Raji (cell line): ENCODE data around the gene ITPR3.

Source experiments
- POLR2A ChIP-seq: IDR thresholded peaks from 2 replicates; pipeline ENCODE4 v1.6.1; 2011; ENCODE audit warnings: low read depth, low read length, control low read depth; ENCODE audit not compliant: insufficient read depth

ITPR3 gene

GRCh38 chr6:33588894-33589293, 32.2 kb upstream of the ITPR3 start:
- no peak for TF ChIP-seq POLR2A

- TF ChIP-seq POLR2A, result no peak
These were observed 31.8 kb upstream of the ITPR3 start for GRCh38 chr6:33589392-33589730.

- TF ChIP-seq POLR2A, result no peak
These were observed 31.2 kb upstream of the ITPR3 start for GRCh38 chr6:33589731-33590530.

GRCh38 chr6:33590531-33591198, 30.5 kb upstream of the ITPR3 start:
- TF ChIP-seq POLR2A, result no peak

GRCh38 chr6:33591424-33592032, 29.6 kb upstream of the ITPR3 start:
- no peak for TF ChIP-seq POLR2A

GRCh38 chr6:33592280-33592594, 28.9 kb upstream of the ITPR3 start:
- TF ChIP-seq POLR2A, result no peak

GRCh38 chr6:33592595-33593413, 28.3 kb upstream of the ITPR3 start:
- no peak for TF ChIP-seq POLR2A

- no peak for TF ChIP-seq POLR2A
These were observed 27.8 kb upstream of the ITPR3 start for GRCh38 chr6:33593414-33593727.

GRCh38 chr6:33595001-33595846, 25.9 kb upstream of the ITPR3 start:
- no peak for TF ChIP-seq POLR2A

GRCh38 chr6:33597551-33598322, 23.4 kb upstream of the ITPR3 start:
- TF ChIP-seq POLR2A, result no peak

- no peak for TF ChIP-seq POLR2A
These were observed 21.6 kb upstream of the ITPR3 start for GRCh38 chr6:33599413-33599938.

GRCh38 chr6:33600761-33601160, 20.4 kb upstream of the ITPR3 start:
- no peak for TF ChIP-seq POLR2A

- no peak for TF ChIP-seq POLR2A
These were observed 18.9 kb upstream of the ITPR3 start for GRCh38 chr6:33602180-33602579.
